ENCODE results near the gene RAB31. TPM values are rescaled to one million over a fixed set of nuclear protein-coding genes. Genes with fewer than 3 reads are reported as not detected.
A peak's percentile ranks its signal among the peaks of the same experiment; 100 is the strongest.

RAB31 gene
- total RNA-seq, 1 experiment from 2014 or later, result 32.9 TPM

DNA sequence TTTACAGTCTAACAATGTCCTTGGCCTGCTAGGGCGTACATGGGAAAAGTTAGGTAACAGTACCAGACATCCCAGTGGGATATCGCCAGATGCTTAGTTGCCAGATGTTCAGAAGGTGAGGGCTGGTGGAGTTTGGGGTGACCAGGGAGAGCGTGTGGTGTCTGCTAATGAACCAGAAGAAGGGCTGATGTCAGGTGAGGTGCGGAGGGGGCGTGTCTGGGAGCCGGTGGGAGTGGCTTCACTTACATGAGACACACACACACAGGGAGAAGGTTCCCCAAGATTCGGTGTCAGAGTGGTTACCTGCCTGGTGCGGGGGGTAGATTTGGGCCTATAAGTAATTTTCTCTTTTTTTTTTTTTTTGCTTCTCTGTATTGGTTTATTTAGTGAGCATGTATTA is 12.2 kb downstream of the RAB31 start (continued):
- TF ChIP-seq OVOL2 (CRISPR knock-in tag; IDR thresholded peaks at IDR 0.05; ENCODE audit: borderline replicate concordance) (no peak), GTF2I (CRISPR knock-in tag; conservative IDR thresholded peaks at IDR 0.05) (no peak)
- TF ChIP-seq, protein P1, sequence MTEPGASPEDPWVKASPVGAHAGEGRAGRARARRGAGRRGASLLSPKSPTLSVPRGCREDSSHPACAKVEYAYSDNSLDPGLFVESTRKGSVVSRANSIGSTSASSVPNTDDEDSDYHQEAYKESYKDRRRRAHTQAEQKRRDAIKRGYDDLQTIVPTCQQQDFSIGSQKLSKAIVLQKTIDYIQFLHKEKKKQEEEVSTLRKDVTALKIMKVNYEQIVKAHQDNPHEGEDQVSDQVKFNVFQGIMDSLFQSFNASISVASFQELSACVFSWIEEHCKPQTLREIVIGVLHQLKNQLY (CRISPR knock-in tag; IDR thresholded peaks at IDR 0.05), result no peak
- TF ChIP-seq, protein P2, sequence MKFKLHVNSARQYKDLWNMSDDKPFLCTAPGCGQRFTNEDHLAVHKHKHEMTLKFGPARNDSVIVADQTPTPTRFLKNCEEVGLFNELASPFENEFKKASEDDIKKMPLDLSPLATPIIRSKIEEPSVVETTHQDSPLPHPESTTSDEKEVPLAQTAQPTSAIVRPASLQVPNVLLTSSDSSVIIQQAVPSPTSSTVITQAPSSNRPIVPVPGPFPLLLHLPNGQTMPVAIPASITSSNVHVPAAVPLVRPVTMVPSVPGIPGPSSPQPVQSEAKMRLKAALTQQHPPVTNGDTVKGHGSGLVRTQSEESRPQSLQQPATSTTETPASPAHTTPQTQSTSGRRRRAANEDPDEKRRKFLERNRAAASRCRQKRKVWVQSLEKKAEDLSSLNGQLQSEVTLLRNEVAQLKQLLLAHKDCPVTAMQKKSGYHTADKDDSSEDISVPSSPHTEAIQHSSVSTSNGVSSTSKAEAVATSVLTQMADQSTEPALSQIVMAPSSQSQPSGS (CRISPR knock-in tag; IDR thresholded peaks at IDR 0.05; ENCODE audit: borderline replicate concordance, low read depth), result no peak

DNA sequence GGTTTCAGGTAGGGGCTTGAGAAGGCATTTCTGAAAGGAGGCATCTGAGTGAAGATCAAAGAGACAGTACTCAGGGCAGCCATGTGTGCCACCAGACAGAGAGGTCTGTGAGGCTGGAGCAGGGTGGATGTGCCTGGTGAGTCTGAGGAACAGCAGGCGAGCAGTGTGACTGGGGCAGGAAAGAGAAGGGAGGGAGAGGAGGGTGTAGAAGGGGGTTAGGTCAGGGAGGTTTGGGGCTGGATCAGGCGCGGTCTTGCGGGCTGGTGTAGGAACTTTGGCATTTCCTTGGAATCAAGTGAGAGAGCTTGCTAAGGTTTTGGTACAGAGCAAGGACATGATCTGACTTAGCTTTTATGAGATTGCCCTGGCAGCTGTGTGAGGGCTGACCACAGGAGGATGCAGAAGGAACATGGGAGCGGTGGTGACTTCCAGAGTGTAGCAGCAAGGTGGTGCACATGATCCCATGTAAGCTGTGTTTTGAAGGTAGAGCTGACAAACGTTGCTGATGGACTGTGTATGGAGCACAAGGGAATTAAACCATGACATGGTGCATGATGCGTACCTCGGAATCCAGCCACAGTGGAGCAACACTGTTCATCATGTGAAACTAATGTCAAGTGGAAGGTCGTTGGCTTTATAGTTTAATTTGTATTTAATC is 13.9 kb downstream of the RAB31 start:
- Mint-ChIP-seq H3K4me3 (no peak overlapping the region), H3K9me3 (peaks cover 5% of the 10 kb centered on the region), H3K27ac (no peak overlapping the region), H3K4me1 (peaks cover 26% of the 10 kb centered on the region), H3K36me3 (peaks cover 15% of the 10 kb centered on the region), H3K27me3 (ENCODE audit: low read depth) (no peaks in the 10 kb centered on the region)
- ChIA-PET CTCF (interaction anchor here (1.0 to 1.7 kb wide), 6 partner anchors 10 to 147 kb away, joined by 3 to 16 read pairs (median 4); partner anchors contain the start of gene RAB31), POLR2A (no interaction called here)
- ATAC-seq, result no peak; the same call in 1 of the 2 replicates
- no peak for TF ChIP-seq TEAD1 (CRISPR knock-in tag; IDR thresholded peaks at IDR 0.05)
- TF ChIP-seq, protein P3, sequence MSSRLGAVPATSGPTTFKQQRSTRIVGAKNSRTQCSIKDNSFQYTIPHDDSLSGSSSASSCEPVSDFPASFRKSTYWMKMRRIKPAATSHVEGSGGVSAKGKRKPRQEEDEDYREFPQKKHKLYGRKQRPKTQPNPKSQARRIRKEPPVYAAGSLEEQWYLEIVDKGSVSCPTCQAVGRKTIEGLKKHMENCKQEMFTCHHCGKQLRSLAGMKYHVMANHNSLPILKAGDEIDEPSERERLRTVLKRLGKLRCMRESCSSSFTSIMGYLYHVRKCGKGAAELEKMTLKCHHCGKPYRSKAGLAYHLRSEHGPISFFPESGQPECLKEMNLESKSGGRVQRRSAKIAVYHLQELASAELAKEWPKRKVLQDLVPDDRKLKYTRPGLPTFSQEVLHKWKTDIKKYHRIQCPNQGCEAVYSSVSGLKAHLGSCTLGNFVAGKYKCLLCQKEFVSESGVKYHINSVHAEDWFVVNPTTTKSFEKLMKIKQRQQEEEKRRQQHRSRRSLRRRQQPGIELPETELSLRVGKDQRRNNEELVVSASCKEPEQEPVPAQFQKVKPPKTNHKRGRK (CRISPR knock-in tag; IDR thresholded peaks at IDR 0.05; ENCODE audit: borderline replicate concordance), result no peak
- TF ChIP-seq ZNF423 (CRISPR knock-in tag; IDR thresholded peaks at IDR 0.05), result no peak
- TF ChIP-seq HMGA2 (CRISPR knock-in tag; IDR thresholded peaks at IDR 0.05), result no peak
- TF ChIP-seq, protein P4, sequence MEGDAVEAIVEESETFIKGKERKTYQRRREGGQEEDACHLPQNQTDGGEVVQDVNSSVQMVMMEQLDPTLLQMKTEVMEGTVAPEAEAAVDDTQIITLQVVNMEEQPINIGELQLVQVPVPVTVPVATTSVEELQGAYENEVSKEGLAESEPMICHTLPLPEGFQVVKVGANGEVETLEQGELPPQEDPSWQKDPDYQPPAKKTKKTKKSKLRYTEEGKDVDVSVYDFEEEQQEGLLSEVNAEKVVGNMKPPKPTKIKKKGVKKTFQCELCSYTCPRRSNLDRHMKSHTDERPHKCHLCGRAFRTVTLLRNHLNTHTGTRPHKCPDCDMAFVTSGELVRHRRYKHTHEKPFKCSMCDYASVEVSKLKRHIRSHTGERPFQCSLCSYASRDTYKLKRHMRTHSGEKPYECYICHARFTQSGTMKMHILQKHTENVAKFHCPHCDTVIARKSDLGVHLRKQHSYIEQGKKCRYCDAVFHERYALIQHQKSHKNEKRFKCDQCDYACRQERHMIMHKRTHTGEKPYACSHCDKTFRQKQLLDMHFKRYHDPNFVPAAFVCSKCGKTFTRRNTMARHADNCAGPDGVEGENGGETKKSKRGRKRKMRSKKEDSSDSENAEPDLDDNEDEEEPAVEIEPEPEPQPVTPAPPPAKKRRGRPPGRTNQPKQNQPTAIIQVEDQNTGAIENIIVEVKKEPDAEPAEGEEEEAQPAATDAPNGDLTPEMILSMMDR (IDR thresholded peaks at IDR 0.05), result no peak
- TF ChIP-seq JUN (CRISPR knock-in tag; IDR thresholded peaks at IDR 0.05), result no peak
- TF ChIP-seq NFATC4 (CRISPR knock-in tag; IDR thresholded peaks at IDR 0.05), result no peak
- TF ChIP-seq, protein P5, sequence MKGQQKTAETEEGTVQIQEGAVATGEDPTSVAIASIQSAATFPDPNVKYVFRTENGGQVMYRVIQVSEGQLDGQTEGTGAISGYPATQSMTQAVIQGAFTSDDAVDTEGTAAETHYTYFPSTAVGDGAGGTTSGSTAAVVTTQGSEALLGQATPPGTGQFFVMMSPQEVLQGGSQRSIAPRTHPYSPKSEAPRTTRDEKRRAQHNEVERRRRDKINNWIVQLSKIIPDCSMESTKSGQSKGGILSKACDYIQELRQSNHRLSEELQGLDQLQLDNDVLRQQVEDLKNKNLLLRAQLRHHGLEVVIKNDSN (CRISPR knock-in tag; IDR thresholded peaks at IDR 0.05), result no peak
- TF ChIP-seq, protein P6, sequence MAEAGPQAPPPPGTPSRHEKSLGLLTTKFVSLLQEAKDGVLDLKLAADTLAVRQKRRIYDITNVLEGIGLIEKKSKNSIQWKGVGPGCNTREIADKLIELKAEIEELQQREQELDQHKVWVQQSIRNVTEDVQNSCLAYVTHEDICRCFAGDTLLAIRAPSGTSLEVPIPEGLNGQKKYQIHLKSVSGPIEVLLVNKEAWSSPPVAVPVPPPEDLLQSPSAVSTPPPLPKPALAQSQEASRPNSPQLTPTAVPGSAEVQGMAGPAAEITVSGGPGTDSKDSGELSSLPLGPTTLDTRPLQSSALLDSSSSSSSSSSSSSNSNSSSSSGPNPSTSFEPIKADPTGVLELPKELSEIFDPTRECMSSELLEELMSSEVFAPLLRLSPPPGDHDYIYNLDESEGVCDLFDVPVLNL (CRISPR knock-in tag; IDR thresholded peaks at IDR 0.05; ENCODE audit: borderline replicate concordance, low read depth), result no peak
- no peak for DNase-seq (ENCODE audit: low spot score)

DNA sequence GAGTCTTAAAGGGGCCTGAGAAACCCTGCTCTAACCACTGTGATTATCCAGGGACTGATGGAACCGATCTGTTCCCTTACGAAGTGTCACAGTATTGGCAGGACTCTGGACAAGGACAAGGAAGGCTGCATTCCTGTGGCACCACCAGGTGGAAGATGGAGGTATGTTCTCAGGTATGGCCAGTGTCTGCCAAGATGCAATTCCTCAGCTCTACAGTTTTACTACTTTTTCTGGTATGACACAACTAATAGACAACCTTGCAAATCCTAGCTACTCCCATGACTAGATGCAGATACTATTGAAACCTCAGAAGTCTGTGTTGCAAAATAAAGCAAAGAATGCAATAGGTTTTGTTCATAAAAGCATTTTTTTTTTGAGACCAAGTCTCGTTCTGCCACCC is 14.6 kb downstream of the RAB31 start:
- Mint-ChIP-seq H3K4me1 (peaks cover 26% of the 10 kb centered on the region), H3K27ac (no peak overlapping the region), H3K4me3 (no peak overlapping the region), H3K36me3 (peaks cover 11% of the 10 kb centered on the region), H3K27me3 (ENCODE audit: low read depth) (no peaks in the 10 kb centered on the region), H3K9me3 (peaks cover 5% of the 10 kb centered on the region)
- POLR2A ChIA-PET, result no interaction called here
- peak; percentile 39 for DNase-seq (ENCODE audit: low spot score)
- peak; percentile 84 for ATAC-seq
- CTCF ChIA-PET, result interaction anchor here (1.0 to 1.7 kb wide), 6 partner anchors 10 to 148 kb away, joined by 3 to 16 read pairs (median 4); partner anchors contain the start of gene RAB31
- TF ChIP-seq, protein P4 (IDR thresholded peaks at IDR 0.05), result no peak
- TF ChIP-seq, protein P7, sequence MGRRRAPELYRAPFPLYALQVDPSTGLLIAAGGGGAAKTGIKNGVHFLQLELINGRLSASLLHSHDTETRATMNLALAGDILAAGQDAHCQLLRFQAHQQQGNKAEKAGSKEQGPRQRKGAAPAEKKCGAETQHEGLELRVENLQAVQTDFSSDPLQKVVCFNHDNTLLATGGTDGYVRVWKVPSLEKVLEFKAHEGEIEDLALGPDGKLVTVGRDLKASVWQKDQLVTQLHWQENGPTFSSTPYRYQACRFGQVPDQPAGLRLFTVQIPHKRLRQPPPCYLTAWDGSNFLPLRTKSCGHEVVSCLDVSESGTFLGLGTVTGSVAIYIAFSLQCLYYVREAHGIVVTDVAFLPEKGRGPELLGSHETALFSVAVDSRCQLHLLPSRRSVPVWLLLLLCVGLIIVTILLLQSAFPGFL (CRISPR knock-in tag; IDR thresholded peaks at IDR 0.05; ENCODE audit: borderline replicate concordance), result no peak
- TF ChIP-seq CBFB (CRISPR knock-in tag; IDR thresholded peaks at IDR 0.05; ENCODE audit: low read depth) (no peak), SOX15 (CRISPR knock-in tag; IDR thresholded peaks at IDR 0.05) (no peak), JUN (CRISPR knock-in tag; IDR thresholded peaks at IDR 0.05) (no peak)
- TF ChIP-seq, protein P8, sequence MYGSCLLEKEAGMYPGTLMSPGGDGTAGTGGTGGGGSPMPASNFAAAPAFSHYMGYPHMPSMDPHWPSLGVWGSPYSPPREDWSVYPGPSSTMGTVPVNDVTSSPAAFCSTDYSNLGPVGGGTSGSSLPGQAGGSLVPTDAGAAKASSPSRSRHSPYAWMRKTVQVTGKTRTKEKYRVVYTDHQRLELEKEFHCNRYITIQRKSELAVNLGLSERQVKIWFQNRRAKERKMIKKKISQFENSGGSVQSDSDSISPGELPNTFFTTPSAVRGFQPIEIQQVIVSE (CRISPR knock-in tag; IDR thresholded peaks at IDR 0.05; ENCODE audit: borderline replicate concordance), result no peak
- TF ChIP-seq, protein P9, sequence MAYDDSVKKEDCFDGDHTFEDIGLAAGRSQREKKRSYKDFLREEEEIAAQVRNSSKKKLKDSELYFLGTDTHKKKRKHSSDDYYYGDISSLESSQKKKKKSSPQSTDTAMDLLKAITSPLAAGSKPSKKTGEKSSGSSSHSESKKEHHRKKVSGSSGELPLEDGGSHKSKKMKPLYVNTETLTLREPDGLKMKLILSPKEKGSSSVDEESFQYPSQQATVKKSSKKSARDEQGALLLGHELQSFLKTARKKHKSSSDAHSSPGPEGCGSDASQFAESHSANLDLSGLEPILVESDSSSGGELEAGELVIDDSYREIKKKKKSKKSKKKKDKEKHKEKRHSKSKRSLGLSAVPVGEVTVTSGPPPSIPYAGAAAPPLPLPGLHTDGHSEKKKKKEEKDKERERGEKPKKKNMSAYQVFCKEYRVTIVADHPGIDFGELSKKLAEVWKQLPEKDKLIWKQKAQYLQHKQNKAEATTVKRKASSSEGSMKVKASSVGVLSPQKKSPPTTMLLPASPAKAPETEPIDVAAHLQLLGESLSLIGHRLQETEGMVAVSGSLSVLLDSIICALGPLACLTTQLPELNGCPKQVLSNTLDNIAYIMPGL (CRISPR knock-in tag; IDR thresholded peaks at IDR 0.05), result no peak

Measured in WTC11 (cell line).